ENCODE results near the gene RDX. TPM values are rescaled to one million over a fixed set of nuclear protein-coding genes. Genes with fewer than 3 reads are reported as not detected.

RDX gene
- total and polyA plus RNA-seq, 7 experiments from 2014 or later, result 6.9 to 63.6 (median 15.9) TPM

DNA sequence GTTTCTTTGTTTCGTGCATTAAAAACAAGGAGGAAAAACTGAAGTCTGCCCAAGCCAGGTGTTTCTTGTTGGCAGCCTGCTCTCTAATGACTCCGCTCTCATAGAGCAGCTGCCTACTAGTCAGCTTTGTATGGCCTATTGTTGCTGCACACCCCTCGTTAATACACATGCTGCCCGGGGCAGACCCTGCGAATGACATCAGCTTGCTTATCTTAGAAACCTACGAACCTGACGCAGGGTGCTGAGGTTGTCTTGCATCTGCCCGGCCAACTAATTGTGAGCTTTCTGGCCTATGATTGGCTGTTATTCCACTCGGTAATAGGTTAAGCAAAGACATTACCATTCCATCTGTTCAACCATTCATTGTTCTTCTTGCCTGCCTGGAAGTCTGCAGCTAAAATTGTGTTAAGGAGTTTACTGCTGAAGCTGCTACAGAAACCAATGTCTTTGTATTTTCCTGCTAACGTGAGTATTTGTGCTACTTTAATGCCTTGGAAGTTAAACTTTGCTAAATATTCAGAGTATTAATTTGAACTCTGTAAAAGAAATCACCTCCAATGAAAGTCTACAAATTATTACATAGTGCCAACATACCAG is 165.7 kb downstream of the RDX start:
- H3K27ac Mint-ChIP-seq, result no peak overlapping the region
- DNase-seq (no peak), ATAC-seq (no peak)
- POLR2A ChIA-PET, result no interaction called here
- no peaks in the 10 kb centered on the region for H3K9me3 Mint-ChIP-seq
- peaks cover 8 to 30% (median 14%) of the 10 kb centered on the region in 5 donors for H3K27me3 Mint-ChIP-seq
- no peak overlapping the region for H3K4me3 ChIP-seq (ENCODE audit: low read length)
- no peaks in the 10 kb centered on the region for H3K36me3 ChIP-seq (ENCODE audit: control insufficient read depth in 2 of 3, insufficient read depth in 3 of 3, low read length in 3 of 3)
- H3K4me1 Mint-ChIP-seq, result no peaks in the 10 kb centered on the region
- H3K9me3 ChIP-seq (ENCODE audit: control insufficient read depth in 2 of 3, low read length in 3 of 3), result no peaks in the 10 kb centered on the region
- no peaks in the 10 kb centered on the region for H3K27me3 ChIP-seq (ENCODE audit: control insufficient read depth in 2 of 2, insufficient read depth in 2 of 2, low read length in 2 of 2)
- no peaks in the 10 kb centered on the region for H3K4me1 ChIP-seq (ENCODE audit: control insufficient read depth in 2 of 2, insufficient read depth in 2 of 2, low read length in 2 of 2)
- H3K27ac ChIP-seq (ENCODE audit: low read depth, low read length), result no peak overlapping the region
- H3K4me3 Mint-ChIP-seq, result no peak overlapping the region
- intact Hi-C loops (cut with micrococcal nuclease), result no loop called here
- H3K36me3 Mint-ChIP-seq, result no peaks in the 10 kb centered on the region
- CTCF ChIA-PET, result no interaction called here

DNA sequence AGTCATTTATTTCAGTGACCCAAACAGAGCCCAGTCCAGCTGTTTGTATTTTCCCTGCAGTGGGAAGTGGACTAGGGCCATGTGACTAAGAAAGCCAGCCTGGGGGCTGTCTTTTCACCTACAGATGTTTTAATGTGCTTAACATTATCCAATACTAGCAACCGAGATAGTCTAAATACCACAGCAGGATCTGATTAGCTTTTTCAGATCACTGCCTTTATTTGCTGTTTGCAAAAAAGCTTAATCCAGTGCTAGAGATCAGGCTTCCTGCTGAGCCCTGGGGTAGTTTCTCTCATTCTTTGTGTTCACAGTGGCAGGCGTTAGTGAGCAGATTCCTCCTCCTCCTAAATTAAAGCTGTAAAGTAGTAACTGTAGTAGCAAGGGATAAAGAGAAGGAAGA is 168.3 kb downstream of the RDX start:
- Mint-ChIP-seq H3K36me3 (no peaks in the 10 kb centered on the region), H3K27ac (no peak overlapping the region), H3K27me3 (peaks cover 4 to 37% (median 20%) of the 10 kb centered on the region in 5 donors), H3K9me3 (no peaks in the 10 kb centered on the region), H3K4me3 (no peak overlapping the region), H3K4me1 (no peaks in the 10 kb centered on the region)
- no peak for DNase-seq
- Histone ChIP-seq H3K27me3 (ENCODE audit: control insufficient read depth in 2 of 2, insufficient read depth in 2 of 2, low read length in 2 of 2) (no peaks in the 10 kb centered on the region), H3K4me1 (ENCODE audit: control insufficient read depth in 2 of 2, insufficient read depth in 2 of 2, low read length in 2 of 2) (no peaks in the 10 kb centered on the region), H3K9me3 (ENCODE audit: control insufficient read depth in 2 of 3, low read length in 3 of 3) (no peaks in the 10 kb centered on the region), H3K36me3 (ENCODE audit: control insufficient read depth in 2 of 3, insufficient read depth in 3 of 3, low read length in 3 of 3) (no peaks in the 10 kb centered on the region), H3K4me3 (ENCODE audit: low read length) (no peak overlapping the region), H3K27ac (ENCODE audit: low read depth, low read length) (no peak overlapping the region)
- ATAC-seq, result no peak
- CTCF ChIA-PET, result no interaction called here
- POLR2A ChIA-PET, result no interaction called here
- intact Hi-C loops (cut with micrococcal nuclease), result no loop called here

DNA sequence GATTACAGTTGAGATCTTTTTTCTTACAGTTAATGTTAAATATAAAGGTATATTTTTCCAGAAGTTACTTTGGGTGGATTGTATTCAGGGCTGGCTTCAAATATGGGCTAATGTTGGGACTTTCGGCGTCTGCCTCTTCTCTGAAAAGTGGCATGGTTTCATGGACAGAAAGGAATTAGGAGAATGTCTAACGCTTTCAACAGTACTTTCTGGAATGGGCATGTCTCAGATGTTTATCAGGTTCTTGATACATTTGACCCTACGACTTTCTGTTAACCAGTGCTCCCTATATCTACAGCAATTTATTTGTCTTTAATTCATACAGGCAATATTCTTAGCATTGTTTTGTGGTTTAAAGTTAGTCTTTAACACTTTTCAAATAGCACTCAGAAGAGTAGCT is 169.5 kb downstream of the RDX start:
- no peak for DNase-seq
- H3K27ac Mint-ChIP-seq, result no peak overlapping the region
- H3K27me3 Mint-ChIP-seq, result peaks cover 4 to 37% (median 17%) of the 10 kb centered on the region in 5 donors
- intact Hi-C loops (cut with micrococcal nuclease), result no loop called here
- no peak overlapping the region for H3K4me3 Mint-ChIP-seq
- no peak for ATAC-seq
- Histone ChIP-seq H3K27me3 (ENCODE audit: control insufficient read depth in 2 of 2, insufficient read depth in 2 of 2, low read length in 2 of 2) (no peaks in the 10 kb centered on the region), H3K9me3 (ENCODE audit: control insufficient read depth in 2 of 3, low read length in 3 of 3) (no peaks in the 10 kb centered on the region), H3K27ac (ENCODE audit: low read depth, low read length) (no peak overlapping the region), H3K36me3 (ENCODE audit: control insufficient read depth in 2 of 3, insufficient read depth in 3 of 3, low read length in 3 of 3) (no peaks in the 10 kb centered on the region), H3K4me1 (ENCODE audit: control insufficient read depth in 2 of 2, insufficient read depth in 2 of 2, low read length in 2 of 2) (no peaks in the 10 kb centered on the region), H3K4me3 (ENCODE audit: low read length) (no peak overlapping the region)
- no peaks in the 10 kb centered on the region for H3K9me3 Mint-ChIP-seq
- H3K36me3 Mint-ChIP-seq, result no peaks in the 10 kb centered on the region
- POLR2A ChIA-PET, result no interaction called here
- no peaks in the 10 kb centered on the region for H3K4me1 Mint-ChIP-seq
- CTCF ChIA-PET, result no interaction called here

DNA sequence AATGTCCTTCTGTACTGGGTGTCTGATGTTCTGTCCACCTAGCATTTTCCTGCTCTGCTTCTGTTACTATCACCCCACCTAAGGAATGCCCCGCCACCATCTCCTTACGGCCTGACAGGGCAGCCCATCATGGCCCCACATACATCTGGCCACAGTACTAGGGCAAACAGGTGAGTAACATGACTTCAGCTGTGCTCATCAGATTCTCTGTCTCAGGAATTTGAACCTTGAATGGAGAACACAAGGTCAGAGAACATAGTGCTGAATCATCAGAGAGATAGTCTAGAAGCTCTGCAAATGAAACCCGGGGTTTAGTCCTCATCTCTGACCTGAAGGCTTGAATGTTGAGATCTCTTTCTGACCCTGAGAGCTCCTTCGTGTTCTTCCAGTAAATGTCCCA is 170.8 kb downstream of the RDX start:
- Mint-ChIP-seq H3K9me3 (no peaks in the 10 kb centered on the region), H3K27ac (no peak overlapping the region), H3K4me3 (no peak overlapping the region), H3K27me3 (peaks cover 0 to 27% (median 9%) of the 10 kb centered on the region in 5 donors), H3K4me1 (no peaks in the 10 kb centered on the region), H3K36me3 (no peaks in the 10 kb centered on the region)
- H3K27me3 ChIP-seq (ENCODE audit: control insufficient read depth in 2 of 2, insufficient read depth in 2 of 2, low read length in 2 of 2), result no peaks in the 10 kb centered on the region
- no peaks in the 10 kb centered on the region for H3K9me3 ChIP-seq (ENCODE audit: control insufficient read depth in 2 of 3, low read length in 3 of 3)
- no peaks in the 10 kb centered on the region for H3K4me1 ChIP-seq (ENCODE audit: control insufficient read depth in 2 of 2, insufficient read depth in 2 of 2, low read length in 2 of 2)
- intact Hi-C loops (cut with micrococcal nuclease), result no loop called here
- H3K4me3 ChIP-seq (ENCODE audit: low read length), result no peak overlapping the region
- POLR2A ChIA-PET, result no interaction called here
- ATAC-seq (no peak), DNase-seq (no peak)
- no peaks in the 10 kb centered on the region for H3K36me3 ChIP-seq (ENCODE audit: control insufficient read depth in 2 of 3, insufficient read depth in 3 of 3, low read length in 3 of 3)
- CTCF ChIA-PET, result no interaction called here
- H3K27ac ChIP-seq (ENCODE audit: low read depth, low read length), result no peak overlapping the region

Other genes starting within 250 kb of the RDX start
- gene ZC3H12C, start 203.2 kb downstream of the RDX start, total RNA-seq, result 1 to 10 TPM in 2 of 5 experiments, under 1 TPM in 3; 0.19 to 2.5 (median 0.35) TPM
- not detected for gene ZC3H12C, start 203.2 kb downstream of the RDX start, polyA plus RNA-seq
- 10 to 100 TPM in 3 of 5 experiments, 1 to 10 TPM in 2; 7.7 to 11.2 (median 10.8) TPM for gene FDX1, start 133.3 kb upstream of the RDX start, total RNA-seq
- gene FDX1, start 133.3 kb upstream of the RDX start, polyA plus RNA-seq, result 10 to 100 TPM; 12.3 to 18.5 TPM

Measured in naive thymus-derived CD4-positive, alpha-beta T cell (primary cell).